HG03565 (cell line): ENCODE measurements around the gene CCDC106.

Source experiments
- ATAC-seq: cut with Tn5 transposase; IDR thresholded peaks from one replicate; pipeline ENCODE4 v1.9.1; 2021; ENCODE audit warnings: mild to moderate bottlenecking, moderate library complexity; ENCODE audit not compliant: unreplicated experiment

Gene CCDC106

DNA sequence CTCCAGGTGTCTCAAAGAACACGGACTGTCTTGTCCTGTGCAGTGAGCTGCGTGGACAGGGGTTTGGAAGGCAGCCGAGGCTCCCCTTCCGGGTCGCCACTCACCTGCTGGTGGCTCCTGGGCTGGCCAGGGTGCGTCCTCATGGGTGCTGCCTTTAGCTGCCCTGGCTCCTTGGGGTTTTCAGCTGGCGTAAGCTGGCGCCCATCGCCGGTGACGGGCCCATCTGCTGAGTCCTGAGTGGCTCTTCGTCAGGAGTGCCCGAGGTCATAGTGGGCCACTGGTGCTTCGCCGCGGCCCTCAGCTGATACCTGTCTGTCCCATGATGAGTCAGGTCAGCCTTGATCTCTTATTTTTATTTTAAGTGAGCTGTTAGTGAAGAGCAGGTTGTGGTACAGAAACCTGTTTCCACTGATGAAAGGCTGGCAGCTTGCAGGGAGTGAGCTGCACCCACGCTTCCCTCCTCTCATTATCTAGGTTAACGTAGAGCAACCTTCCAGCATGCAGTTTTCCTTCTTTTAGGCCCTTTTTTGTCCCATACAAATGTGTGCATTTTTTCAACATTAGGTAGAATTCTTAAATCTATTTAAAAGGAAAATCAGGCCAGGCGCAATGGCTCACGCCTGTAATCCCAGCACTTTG lies 45.4 kb downstream of the CCDC106 start:
- ATAC-seq, result no peak

DNA sequence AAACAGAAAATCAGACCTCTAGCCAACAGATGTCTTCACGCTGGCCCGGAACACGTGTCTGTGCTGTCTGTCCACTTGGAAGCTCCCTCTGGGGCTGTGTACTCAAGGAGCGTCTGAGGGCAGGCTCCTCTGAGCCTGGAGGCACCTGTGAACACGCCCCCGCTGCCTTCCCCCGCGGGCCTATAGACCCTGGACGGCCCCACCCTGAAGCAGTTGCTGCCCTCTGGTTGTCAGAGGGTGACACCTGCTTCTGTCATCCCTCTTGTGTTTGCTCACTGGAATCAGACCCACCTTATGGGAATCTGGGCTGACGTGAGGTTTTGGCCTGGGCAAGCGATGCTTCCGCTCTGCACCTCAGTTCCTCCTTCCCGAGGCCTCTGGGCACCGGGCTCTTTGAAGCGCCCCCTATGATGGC lies 46.2 kb downstream of the CCDC106 start:
- no peak for ATAC-seq

DNA sequence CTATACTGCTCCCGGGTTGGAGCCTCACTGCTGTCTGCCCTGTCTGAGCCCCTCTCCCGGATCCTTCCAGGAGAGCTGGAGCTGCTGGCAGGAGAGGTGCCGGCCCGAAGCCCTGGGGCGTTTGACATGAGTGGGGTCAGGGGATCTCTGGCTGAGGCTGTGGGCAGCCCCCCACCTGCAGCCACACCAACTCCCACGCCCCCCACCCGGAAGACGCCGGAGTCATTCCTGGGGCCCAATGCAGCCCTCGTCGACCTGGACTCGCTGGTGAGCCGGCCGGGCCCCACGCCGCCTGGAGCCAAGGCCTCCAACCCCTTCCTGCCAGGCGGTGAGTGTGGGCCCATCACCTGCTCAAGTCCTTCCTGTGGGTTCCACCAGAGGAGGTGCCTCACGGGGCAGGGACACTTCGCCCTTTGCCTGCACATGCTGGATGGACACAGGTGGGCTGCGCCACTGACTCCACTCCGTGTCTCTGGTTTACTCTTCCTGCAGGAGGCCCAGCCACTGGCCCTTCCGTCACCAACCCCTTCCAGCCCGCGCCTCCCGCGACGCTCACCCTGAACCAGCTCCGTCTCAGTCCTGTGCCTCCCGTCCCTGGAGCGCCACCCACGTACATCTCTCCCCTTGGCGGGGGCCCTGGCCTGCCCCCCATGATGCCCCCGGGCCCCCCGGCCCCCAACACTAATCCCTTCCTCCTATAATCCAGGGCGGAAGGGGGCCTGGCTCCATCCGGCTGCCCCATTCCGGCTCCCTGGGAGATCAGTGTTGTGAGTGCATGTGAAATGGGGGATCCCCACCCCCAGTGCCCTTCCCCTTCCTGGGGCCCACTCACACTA lies 46.9 kb downstream of the CCDC106 start:
- no peak for ATAC-seq

DNA sequence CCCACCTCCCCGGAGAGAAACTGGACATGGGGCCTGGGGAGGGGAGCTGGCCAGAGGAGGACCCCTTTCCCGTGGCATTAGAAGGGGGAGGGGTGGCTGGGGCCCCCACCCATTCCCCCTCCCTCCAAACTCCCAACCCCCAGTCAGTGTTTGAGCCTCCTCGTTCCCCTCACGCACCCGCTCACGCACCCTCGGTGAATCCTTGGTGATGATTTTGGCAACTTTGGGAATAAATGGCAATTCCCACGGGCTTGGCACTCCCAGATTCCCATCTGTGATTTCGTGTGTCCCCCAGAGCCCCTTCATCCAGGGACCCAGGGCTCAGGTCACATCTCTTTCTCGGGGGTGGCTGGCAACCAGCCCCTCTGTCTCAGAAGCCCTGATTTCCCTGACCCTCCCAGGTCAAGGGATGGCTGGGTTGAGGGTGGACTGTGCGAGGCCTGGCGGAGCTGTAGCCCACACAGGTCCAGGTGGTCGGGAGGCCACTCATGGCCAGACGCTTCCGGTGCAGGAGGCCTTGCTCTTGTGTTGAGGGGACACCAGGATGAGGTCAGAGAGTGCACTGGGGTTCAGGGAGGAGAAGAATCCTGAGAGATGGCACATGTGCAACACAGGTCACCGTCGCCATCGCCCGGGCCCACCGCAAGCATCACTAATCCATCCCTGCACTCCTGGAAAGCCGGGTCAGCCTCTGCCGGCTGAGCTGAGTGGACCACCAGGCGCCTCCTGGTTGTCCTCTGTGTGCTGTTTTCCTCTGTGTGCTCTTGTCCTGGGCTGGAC lies 47.7 kb downstream of the CCDC106 start:
- no peak for ATAC-seq

DNA sequence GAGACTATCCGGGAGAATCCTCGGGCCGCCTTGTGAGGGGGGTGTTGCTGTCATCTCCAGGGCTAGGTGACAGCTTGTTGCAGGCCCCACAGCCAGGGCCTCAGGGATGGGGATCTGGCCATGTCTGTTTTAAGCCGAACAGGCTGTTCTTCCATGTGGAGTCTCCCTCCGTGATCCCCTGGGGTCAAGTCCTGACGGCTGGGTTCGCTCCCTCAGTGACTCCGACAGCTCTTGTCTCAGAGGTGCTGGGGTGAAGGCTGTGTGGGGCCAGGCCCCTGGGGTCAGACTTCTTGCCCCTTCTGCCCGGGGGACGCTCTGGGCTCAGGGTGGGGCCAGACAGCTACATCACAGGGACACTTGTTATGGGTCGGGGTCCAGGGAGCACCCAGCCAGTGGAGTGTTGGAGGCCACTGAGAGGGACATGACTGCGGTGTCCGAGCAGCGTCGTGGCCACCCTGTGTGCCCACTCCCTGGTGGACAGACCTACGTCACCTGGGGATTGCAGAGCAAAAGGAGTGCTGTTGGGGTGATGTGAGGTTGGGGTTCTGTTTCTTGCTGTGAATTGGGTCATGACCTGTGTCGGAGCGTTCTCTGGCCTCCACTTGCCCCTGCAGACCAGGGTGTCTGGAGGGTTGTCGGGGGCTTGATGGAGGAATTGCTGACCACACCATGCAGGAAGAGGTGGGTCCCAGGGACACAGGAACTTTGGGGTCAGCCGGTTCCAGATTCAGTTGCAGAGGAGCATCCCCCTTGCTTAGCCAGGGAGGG lies 48.5 kb downstream of the CCDC106 start:
- ATAC-seq, result no peak

DNA sequence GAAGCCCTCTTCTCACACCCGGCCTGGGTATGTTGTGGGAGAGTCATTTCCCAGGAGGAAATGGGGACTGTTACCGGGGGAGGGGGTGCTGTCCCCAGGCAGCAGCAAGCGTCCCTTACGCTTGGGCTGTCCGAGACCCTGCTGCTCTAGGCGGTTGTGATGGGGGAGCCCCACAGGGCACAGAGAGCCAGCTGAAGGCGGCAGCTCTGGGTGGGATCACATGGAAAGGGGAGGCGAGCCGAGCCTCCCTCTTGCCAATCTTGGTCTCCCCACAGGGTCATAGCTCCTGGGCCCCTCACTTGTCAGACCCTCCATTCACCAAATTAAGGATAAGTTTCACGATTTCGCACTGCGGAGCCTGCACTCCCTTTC lies 49.0 kb downstream of the CCDC106 start:
- no peak for ATAC-seq

DNA sequence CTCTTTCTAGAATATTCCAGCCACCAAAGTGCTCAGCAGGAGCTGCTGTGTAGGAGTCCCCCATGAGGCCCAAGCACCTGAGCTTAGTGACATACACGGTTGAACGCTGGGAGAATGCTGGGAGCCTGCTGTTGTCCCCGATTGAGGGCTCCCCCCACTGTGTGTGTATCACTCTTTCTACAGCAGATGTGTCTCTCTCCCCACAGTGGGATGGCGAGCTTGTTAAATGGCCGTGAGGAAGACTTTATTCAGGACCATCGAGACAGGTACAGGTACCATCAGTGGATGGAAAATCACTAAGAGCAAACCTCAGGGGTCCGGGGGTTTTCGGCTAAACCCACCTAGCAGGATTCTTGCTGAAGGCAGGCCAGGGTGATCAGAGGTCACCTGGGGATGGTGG lies 49.7 kb downstream of the CCDC106 start:
- ATAC-seq, result no peak

DNA sequence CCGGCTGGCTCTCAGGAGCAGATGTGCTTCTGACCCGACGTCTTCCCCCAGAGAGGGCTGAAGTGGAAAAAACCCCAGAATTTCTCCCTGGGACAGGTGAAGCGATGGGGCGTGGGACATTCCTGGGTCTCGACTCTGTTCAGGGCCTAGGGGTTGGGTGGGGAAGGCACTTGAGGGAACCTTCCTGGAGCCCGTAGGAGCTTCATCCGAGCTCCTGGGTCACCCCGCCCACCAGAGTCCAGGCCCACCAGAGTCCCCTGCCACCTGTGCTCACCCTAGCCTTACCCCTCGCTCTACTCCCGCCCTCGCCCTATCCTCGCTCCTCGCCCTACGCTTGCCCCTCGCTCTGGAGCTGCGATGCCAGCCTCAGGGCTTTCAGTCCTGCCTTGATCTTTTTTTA lies 50.2 kb downstream of the CCDC106 start:
- no peak for ATAC-seq

DNA sequence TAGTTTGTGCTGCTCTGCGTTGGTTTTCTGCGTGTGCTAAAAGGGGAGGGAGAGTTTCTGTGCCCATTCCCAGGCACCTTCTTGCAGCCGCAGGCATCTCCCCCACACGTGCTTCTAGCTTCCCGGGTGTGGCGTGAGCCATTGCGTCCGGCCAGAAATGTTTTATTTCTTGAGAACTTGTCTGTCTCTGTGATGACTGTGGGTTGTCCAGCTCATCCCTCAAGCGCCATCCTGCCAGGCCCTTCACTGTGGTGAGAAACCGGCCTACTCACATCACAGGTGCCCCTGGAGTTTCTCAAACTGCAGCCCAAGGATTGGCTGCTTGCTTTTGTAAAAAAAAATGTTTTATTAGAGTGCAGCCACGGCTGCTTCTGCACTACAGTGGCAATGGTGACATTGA lies 51.2 kb downstream of the CCDC106 start:
- no peak for ATAC-seq

DNA sequence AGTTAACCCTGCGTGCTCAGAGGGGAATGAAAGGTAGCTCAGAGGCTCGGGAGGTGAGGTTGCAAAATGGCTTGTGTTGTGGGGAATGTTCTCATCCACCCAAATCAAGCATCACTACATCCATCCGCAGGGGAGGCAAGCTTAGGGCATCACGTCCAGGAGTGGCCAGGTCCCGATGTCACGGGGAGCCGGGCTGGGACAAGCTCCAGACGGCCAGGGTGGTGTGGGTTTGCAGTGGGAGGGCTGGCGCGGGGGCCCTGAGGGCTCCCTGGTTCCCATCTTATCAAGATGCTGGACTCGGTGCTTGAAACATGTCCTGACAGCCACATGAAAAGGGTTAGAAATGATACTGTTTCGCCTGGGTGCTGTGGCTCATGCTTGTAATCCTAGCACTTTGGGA lies 52.8 kb downstream of the CCDC106 start:
- ATAC-seq, result no peak

DNA sequence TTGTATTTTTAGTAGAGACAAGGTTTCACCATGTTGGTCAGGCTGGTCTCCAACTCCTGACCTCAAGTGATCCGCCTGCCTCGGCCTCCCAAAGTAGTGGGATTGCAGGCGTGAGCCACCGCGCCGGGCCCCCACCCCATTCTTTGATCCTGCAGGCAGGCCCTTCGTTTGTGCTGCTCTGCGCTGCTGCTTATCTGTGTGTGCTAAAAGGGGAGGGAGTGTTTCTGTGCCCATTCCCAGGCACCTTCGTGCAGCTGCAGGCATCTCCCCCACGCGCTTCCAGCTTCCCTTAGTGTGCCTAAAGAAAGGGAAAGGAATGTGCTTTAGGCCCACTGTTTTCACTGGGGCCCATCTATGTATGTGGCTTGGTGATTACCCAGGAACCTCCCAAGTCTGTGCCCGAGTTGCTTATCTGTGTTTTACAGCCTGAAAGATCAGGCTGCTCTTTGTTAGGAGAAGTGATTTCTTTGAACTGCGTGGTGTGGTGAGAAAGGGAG lies 54.2 kb downstream of the CCDC106 start:
- no peak for ATAC-seq
